CD4-positive, alpha-beta T cell treated with Interferon gamma for 1 hour (primary cell): ENCODE results near the gene HDAC2.
A peak's percentile ranks its signal among the peaks of the same experiment; 100 is the strongest.
"Not testable (repeated sequence)": the region's sequence is repeated elsewhere in the genome, so short reads cannot be mapped to it uniquely, and the experiment has no call there.

Experiments used
- DNase-seq: peaks from one replicate; pipeline ENCODE4 v3.0.0-alpha.2; 2020

Gene HDAC2

GRCh38 chr6:113970805-113971676 lies at the start of gene HDAC2:
TSS of gene HDAC2 (minus strand) at chr6:113971148. CDS start at chr6:113970908, 240 bp downstream.
- DNase-seq, result peak; percentile 85

DNA sequence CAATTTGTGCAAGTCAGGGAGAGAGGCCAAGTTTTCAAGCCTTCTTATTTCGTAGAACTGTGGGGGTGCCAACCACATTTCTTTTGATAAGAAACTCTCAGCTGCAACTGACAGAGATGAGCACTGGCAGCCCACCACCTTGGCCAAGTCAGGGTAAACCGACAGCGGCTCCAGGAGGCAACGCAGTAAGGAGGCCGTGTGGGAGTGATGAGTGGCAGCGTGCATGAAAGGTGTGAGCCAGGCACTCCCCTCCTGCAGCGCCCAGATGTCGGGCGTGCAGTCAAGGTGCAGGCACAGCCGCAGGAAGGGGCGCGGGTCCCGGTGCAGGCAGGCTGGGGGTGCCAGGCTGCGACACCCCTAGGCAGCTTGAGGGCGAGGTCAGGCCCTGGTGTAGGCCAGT lies 49.2 kb upstream of the HDAC2 start:
- no peak for DNase-seq

DNA sequence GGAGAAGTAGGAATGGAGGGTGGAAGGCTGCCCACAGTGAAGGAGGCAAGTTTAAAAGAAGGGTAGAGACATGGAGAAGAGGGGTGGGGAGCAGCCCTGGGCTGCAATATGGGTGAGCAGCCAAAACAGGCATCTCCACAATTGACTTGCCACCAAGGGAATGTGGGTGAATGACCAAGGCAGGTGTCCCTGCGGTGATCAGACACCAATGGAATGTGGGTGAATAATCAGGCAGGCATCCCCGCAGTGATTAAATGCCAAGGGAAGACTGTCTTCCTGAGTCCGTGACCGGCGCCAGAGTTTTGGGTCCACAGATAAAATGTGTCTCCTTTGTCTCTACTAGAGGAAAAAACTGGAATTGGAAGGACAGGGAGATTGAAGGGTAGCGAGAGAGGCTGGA lies 46.2 kb upstream of the HDAC2 start:
- not testable (repeated sequence) for DNase-seq

- DNase-seq, result not testable (repeated sequence)
Observed at GRCh38 chr6:114014106-114014505, 43.2 kb upstream of the HDAC2 start.

DNA sequence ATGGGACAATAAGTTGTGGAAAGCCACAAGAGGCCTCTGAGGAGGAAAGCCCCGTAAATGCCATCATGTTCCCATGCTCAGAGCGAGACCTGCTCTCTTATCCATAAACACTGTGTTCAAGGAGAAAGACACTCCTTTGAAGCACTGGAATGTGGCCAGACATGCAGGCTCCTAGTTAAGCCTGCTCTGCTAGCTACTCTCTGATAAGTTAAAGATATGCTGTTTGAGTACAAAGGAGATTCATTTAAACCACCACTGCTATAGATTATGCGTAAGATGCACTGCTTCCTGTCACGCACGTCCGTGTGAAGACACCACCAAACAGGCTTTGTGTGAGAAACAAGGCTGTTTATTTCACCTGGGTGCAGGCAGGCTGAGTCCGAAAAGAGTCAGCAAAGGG lies 40.5 kb upstream of the HDAC2 start:
- not testable (repeated sequence) for DNase-seq

DNA sequence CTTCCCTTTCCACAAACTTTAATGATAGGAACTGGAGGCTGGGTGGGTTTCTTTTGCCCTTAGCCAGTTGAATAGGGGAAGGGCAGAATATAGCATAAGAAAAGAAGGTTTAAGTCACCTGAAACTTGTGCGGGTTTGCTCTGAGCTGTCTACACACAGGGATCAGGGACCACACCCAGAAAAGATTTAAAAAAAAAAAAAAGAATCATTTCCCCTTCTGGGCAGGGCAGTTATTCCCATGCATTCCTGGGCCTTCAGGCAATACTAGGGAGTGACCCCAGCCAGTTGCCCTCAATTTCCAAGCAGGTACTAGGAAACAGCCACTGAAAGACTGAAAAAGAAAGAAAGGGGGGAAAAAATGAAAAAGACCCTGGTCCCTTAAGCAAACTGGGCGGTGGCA lies 39.6 kb upstream of the HDAC2 start:
- DNase-seq, result no peak

DNA sequence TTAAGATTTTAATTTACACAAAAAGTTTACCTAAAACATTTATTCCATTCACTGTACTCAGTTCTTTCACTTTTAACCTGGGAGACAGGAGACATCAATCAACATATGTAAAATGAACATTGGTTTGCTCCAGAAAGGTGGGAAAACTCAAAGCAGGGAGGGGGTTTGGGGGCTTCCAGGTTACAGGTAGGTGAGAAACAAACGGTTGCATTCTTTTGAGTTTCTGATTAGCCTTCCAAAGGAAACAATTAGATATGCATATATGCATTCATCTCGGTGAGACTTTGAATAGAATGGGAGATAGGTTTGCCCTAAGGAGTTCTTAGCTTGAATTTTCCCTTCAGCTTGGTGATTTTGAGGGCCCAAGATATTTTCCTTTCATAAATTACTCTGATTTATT lies 38.2 kb upstream of the HDAC2 start:
- DNase-seq, result no peak

DNA sequence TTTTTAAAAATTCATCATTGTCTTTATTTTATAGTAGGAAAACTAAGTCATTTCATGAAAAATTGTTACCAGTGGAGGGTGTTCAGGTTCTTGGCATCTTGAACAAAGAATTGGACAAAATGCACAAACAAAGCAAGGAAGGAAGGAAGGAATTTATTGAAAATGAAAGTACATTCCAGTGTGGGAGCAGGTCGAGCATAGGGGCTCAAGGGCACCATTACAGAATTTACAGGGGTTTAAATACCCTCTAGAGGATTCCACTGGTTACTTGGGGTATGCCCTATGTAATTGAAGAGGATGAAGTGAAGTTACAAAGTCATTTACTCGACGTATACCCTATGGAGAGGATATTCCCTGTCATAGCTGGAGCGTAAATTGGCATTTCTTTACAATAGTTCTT lies 37.4 kb upstream of the HDAC2 start:
- DNase-seq, result no peak

- no peak for DNase-seq
Observed at GRCh38 chr6:114007516-114007915, 36.6 kb upstream of the HDAC2 start.

- no peak for DNase-seq
Observed at GRCh38 chr6:114001354-114001753, 30.4 kb upstream of the HDAC2 start.

- no peak for DNase-seq
Observed at GRCh38 chr6:114000069-114000468, 29.1 kb upstream of the HDAC2 start.

- no peak for DNase-seq
Observed at GRCh38 chr6:113999284-113999683, 28.3 kb upstream of the HDAC2 start.

DNA sequence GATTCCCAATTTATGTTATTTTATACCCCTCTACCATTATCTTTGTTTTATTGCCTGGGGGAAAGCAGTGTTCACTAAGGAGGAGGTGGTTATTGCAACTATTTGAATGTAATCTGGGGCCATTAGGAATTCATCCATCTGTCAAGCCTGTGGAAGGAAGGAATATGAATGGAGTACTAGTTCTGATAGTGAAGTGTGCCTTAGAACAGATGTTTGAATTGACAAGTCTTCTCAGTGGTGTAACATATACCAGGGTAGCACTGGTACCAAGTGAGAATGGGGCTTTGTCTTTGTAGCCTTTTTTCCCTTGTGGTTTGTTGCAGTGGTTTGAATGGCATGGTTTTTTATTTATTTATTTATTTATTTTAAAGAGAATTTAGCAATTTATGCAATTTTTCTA lies 27.9 kb upstream of the HDAC2 start:
- DNase-seq, result no peak

DNA sequence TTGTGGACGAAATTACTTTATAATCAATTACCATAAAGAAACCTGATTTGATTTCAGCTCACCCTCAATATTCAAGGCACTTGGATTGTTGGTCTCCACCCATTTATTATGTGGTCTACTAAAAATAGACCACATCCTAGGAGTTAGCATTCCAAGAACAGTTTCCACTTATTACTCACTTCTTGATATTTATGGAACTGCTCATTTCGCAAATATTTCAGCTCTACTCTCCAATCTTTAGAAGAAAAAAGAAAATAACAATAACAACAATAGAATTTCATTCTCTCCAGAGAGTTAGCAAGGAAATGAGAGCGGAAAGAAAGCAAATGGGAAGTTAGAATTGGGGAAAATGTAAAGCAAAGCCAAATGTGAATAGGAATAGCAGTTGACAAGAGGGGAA lies 26.2 kb upstream of the HDAC2 start:
- no peak for DNase-seq

DNA sequence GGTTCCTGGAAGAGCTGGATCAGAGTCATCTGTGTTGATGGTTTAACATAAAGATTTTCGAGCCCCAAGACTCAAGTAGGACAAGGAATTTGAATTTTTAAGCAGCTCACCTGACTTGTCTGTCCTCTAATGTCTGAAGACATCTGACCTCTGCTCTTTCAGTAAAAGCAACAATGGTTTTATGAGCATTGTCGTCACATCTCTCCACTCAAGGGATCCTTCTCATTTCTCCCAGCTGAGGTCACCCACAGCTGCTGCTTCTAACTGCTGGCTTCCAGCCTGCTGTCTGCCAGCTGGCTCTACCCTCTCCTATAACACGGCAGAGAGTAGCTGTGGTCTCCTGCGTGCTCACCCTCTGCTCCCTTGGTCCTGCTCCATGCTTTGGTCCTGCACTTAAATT lies 24.7 kb upstream of the HDAC2 start:
- no peak for DNase-seq

DNA sequence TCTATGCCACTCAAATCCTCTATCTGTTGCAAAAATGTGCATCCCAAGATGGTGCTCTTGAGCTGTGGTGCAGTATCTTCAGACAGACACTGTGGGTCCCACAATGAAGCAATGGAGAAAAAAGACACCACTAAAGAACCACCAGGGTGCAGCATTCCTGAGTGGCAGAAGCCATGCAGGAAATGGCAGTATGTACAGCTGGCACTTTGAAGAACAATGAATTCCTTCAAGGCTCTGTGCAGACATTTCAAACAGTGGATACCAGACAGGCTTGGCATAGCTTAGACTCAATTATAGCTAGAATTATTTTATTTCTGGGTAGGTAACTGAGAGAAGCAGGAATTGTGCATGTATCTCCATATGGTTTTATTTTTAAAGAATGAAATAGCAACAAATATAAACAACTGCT lies 24.0 kb upstream of the HDAC2 start:
- peak; percentile 5 for DNase-seq

DNA sequence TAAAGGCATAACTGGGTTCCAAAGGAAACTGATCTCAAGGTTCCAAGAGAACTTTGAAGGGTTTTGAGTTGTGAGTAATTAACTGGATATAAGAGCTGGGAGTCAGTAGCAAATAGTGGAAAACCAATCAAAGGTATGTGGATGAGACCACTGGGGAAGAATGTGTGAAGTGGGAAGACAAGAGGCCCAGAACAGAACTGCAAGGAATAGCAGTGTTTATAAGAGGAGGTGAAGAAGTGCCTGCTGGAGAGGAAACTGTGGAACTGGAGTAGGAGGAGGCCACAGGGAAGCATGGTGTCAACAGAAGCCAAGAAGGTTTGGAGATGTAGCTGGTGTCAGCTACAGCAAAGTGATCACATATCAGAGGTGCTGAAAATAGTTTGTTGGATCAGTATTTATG lies 18.7 kb upstream of the HDAC2 start:
- DNase-seq, result no peak

GRCh38 chr6:113982675-113983074 lies 11.7 kb upstream of the HDAC2 start:
- DNase-seq, result not testable (repeated sequence)

DNA sequence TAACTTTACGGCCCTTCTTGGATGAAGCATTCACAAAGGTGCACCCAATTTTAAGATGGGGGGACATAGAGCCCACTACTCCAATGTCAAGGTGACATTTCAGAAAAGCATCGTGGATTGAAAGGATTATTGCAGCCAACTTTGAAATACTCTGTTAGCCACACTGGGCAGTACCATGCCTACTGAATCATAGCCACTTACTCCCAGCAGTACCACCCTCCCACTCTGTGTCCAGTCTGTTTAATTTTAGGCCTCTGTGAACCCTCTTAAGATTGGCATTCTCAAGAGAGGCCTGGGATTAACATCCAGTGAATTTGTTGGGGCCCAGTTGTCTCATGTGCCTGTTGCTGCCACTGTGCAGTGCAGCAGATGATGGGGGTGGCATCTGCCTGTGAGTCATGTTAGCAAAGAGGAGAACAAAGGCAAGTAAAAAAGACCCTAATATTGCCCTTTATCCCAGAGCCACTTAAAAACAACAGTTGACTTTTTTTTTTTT lies 11.2 kb upstream of the HDAC2 start:
- DNase-seq, result no peak

GRCh38 chr6:113980937-113981554 lies 10.1 kb upstream of the HDAC2 start:
- DNase-seq, result no peak

- no peak for DNase-seq
Observed at GRCh38 chr6:113979937-113980336, 9.0 kb upstream of the HDAC2 start.

DNA sequence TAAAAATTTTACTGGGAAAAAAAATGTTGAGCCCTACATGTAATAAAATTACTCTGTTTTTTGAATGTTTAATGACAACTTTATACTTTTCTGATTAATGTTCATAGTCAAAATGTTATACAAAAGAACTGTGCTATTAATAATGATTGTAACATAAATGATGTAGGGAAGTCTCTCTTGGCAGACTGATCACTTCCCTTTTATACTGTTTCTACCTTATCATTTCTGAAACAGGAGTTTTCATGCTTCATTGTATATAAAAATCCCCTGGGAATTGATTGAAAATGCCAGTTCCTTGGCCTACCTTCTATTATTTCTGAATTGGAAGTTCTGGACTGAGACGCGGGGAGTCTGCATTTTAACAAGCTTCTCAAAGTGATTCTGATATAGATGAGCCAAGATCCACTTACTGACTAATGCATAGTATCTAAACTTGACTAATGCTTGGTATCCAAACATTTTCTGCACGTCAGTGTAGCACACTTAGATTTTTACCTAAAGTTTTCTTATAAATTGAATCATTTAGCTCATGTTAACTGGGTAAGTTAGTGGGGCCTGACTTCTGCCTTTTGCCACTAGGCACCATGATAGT lies 7.2 kb upstream of the HDAC2 start:
- no peak for DNase-seq

DNA sequence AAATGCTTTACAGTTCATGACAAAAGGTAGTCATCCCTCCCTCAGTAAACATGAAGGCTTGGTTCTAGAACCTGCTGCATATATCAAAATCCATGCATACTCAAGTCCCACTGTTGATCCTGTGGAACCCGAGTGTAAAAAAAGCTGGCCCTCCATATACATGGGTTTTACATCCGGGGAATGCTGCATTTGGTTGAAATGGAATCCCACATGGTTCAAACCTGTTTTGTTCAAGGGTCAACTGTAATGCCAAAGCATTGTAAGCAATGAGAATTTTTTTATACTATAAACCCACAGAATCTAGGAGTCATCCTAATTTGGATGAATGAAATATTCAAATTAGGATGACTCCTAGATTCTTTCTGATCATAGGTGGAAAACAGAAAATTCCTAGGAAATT lies 5.9 kb upstream of the HDAC2 start:
- DNase-seq, result no peak

GRCh38 chr6:113971741-113972140 lies 793 bp upstream of the HDAC2 start:
- DNase-seq, result no peak
